GM12874 (cell line): ENCODE measurements around the gene FAM180A.

ENCODE experiments used
- TF ChIP-seq, protein P1 (sequence below): IDR thresholded peaks from 2 replicates; pipeline ENCODE4 v1.5.1; 2011; ENCODE audit warnings: low read depth, mild to moderate bottlenecking, control low read depth, low read length, moderate library complexity; ENCODE audit not compliant: insufficient read depth

The FAM180A gene

DNA sequence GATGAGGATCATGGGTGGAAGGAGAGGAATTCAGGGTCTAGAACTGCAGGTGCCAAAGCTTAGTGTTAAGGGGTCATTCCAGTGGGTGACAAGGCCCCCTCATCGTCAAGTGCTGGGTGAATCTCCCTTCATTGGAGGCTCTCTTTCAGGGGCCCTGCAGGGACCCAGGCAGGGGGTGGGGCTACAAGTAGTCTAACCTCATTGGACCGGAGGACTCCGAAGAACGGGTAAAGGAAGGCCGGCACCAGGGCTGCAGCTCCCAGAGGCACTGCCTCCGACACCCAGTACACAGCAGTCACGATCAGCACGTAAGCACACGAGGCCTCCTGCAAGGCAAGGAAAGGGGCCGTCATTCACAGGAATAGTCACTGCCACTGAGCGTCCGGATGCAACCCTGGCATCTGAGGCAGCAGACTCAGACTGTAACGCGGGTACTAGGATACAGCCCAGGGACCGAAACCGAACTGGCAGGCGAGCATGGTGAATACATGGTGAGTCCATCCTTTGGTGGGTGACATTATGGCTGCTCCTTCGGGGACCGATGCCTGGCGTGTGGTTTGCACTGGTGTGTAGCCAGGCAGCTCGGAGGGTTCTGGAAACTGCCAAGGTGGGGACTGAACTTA, 27.3 kb downstream of the FAM180A start:
- TF ChIP-seq, protein P1, sequence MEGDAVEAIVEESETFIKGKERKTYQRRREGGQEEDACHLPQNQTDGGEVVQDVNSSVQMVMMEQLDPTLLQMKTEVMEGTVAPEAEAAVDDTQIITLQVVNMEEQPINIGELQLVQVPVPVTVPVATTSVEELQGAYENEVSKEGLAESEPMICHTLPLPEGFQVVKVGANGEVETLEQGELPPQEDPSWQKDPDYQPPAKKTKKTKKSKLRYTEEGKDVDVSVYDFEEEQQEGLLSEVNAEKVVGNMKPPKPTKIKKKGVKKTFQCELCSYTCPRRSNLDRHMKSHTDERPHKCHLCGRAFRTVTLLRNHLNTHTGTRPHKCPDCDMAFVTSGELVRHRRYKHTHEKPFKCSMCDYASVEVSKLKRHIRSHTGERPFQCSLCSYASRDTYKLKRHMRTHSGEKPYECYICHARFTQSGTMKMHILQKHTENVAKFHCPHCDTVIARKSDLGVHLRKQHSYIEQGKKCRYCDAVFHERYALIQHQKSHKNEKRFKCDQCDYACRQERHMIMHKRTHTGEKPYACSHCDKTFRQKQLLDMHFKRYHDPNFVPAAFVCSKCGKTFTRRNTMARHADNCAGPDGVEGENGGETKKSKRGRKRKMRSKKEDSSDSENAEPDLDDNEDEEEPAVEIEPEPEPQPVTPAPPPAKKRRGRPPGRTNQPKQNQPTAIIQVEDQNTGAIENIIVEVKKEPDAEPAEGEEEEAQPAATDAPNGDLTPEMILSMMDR: no peak

DNA sequence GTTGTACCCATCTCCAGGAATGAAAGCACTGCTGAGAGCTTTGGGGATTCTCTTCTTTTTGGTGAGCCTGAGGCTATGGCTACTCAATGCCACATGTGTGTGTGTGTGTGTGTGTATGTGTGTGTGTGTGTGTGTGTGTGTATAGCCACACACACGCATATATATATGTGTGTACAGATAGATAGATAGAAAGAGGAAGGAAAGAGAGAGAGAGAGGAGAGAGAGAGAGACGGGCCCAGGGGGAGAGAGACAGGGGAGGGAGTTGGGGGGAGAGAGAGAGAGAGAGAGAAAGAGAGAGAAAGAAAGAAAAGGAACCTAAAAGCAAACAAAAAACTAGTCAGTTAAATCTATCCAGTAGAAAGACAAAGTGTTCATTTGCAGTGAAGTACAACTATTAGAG, 28.9 kb downstream of the FAM180A start:
- TF ChIP-seq, protein P1: no peak

DNA sequence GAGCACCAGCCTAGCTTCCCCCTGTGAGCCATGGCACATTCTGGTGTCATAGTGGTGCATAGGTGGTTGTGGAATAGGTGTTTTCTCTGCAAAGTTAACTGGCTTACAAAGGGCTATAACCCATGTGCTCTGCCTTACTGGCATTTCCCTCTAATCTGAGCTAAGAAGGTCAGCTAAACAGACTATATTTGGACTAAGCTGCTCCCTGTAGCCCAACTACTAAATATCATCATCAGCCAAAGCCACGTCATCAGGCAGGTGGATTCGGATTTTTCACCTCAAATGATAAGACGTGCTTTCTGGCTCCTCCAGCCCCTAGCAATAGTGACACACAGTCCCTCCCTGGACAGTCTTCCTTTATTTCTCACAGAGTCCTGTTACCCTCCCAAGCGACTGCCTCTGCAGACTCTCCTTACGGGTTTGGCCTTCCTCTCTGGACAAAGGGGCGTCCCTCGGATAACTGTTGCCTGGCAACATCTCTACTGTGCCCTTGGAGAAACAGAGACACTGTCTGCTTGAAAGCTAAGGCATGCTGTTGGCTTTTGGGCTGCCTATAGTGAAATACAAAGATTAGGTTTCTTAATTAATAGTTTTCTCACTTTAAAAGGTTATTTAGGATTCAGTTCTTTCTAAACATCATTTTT, 29.7 kb downstream of the FAM180A start:
- TF ChIP-seq, protein P1: no peak

DNA sequence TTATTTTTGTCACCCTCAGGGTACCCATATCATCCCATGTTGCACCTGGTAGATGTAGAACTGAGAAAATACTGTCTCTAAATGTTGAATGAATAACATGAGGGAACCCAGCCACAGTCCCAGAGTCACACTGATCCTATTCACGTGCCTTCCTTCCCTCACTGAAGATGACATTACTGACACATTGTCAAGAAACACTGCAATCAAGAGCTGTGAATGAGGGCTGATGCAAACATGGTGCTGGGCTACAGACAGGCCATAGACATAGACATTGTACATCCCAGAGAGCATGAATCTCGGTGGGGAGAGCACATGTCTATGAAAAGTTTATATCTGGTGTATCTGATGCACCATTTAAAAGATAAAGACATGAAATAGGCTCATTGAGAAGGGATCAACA, 30.4 kb downstream of the FAM180A start:
- TF ChIP-seq, protein P1: no peak

DNA sequence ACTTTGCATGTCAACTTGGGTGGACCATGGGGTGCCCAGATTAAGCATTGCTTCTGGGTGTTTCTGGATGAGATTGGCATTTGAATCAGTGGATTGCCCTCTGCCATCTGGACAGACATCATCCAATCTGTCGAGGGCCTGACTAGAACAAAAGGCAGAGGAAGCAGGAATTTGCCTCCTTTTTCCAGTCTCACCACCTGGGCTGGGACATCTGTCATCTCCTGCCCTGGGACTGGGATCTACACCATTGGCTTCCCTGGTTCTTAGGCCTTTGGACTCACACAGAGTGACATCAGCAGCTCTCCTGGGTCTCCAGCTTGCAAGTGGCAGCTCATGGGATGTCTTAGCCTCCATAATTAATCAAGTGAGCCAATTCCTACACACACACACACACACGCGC, 30.9 kb downstream of the FAM180A start:
- TF ChIP-seq, protein P1: no peak

DNA sequence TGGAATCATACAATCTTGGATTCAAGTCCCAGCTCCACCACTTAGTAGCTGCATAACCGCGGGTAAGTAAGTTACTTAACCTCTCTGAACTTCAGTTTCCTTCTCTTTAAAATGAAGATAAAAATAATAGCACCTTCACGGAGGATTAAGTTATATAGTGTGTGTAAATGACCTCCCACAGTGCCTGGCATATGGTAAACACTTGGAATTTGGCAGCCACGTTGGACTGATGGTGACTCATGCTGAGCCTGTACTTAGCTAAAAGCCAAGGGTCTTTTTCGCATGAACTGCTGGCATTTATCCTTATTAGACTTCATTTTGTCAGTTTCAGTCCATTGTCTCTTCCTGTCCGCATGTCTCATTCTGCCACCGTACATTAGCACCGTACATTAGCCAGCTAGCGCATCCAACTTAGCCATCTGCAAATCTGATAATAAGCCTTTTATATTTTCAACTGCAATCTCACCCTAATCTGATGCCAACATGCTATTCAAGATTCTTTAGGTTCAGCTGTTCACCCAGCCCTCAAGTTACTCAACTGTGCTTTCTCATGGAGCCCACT, 31.9 kb downstream of the FAM180A start:
- TF ChIP-seq, protein P1: no peak

DNA sequence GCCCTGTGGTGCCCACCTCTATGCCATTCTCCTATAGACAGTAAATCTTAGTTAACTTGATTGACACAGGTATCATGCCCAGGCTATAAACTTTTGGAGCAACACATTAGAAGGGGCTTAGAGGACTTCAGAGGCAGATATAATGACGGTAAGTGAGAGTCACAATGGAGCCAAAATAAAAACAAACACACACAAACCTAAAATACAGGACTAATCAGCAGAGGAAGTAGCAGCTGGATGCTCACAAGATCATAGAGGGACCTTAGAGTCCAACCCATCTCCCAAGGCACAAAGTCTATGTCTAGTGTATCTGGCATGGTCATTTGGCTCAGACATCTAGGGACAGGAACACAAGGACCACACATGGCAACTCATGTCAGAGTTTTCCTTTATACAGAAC, 32.9 kb downstream of the FAM180A start:
- TF ChIP-seq, protein P1: no peak
